ENCODE data around the gene AP2S1. TPM values are rescaled to one million over a fixed set of nuclear protein-coding genes. Genes with fewer than 3 reads are reported as not detected.
"Not testable (repeated sequence)": the region's sequence is repeated elsewhere in the genome, so short reads cannot be mapped to it uniquely, and the experiment has no call there.

AP2S1 gene
- polyA plus RNA-seq, 2 of the 4 experiments (the other 2 are of a cell fraction): 150 to 329 TPM

- TF ChIP-seq HMGXB4 (CRISPR knock-in tag; IDR thresholded peaks at IDR 0.05; ENCODE audit: borderline replicate concordance) (no peak), BHLHE40 (IDR thresholded peaks at IDR 0.05; ENCODE audit: low read depth, low read length) (no peak), FOXS1 (CRISPR knock-in tag; IDR thresholded peaks at IDR 0.05) (no peak), HDAC2 (IDR thresholded peaks at IDR 0.05) (no peak), PBX3 (IDR thresholded peaks at IDR 0.05) (no peak), RFX5 (IDR thresholded peaks at IDR 0.05) (no peak), PHF8 (IDR thresholded peaks at IDR 0.05; ENCODE audit: borderline replicate concordance, low read depth) (no peak), USF2 (IDR thresholded peaks at IDR 0.05) (no peak), NPAS2 (CRISPR knock-in tag; IDR thresholded peaks at IDR 0.05; ENCODE audit: borderline replicate concordance) (no peak), EHF (CRISPR knock-in tag; IDR thresholded peaks at IDR 0.05) (no peak), JUNB (IDR thresholded peaks at IDR 0.05) (no peak), HES2 (IDR thresholded peaks at IDR 0.05) (no peak), MAZ (IDR thresholded peaks at IDR 0.05; ENCODE audit: borderline replicate concordance, low read depth, low read length) (no peak), SMC3 (IDR thresholded peaks at IDR 0.05) (peak; percentile 16; the same call in 1 of the 3 replicates), NFE2L2 (conservative IDR thresholded peaks at IDR 0.05; ENCODE audit: low read length) (no peak), HEYL (CRISPR knock-in tag; IDR thresholded peaks at IDR 0.05) (0 out of 2 replicates have a peak, but pooled peaks have one; percentile 22), ATOH8 (CRISPR knock-in tag; IDR thresholded peaks at IDR 0.05; ENCODE audit: low read depth) (no peak), RAD21 (conservative IDR thresholded peaks at IDR 0.05 in 1 of 2, IDR thresholded peaks at IDR 0.05 in 1 of 2) (peak; percentile 31 to 50; a peak in 4 of 5 replicates)
These were observed 25.5 kb downstream of the AP2S1 start (continued) for GRCh38 chr19:46824890-46825730.

- H3K4me2 ChIP-seq: no peak overlapping the region
- FAIRE-seq: no peak
- no peak for TF ChIP-seq PHF8 (IDR thresholded peaks at IDR 0.05; ENCODE audit: borderline replicate concordance, low read depth)
- TF ChIP-seq MYC (IDR thresholded peaks at IDR 0.05; ENCODE audit: borderline replicate concordance, low read length): no peak
- no peak for TF ChIP-seq RCOR1 (IDR thresholded peaks at IDR 0.05; ENCODE audit: low read depth, low read length)
- no peak for TF ChIP-seq NPAS2 (CRISPR knock-in tag; IDR thresholded peaks at IDR 0.05; ENCODE audit: borderline replicate concordance)
- no peak for TF ChIP-seq HOXA7 (CRISPR knock-in tag; IDR thresholded peaks at IDR 0.05)
- no peak for TF ChIP-seq POLR2AphosphoS2 (conservative IDR thresholded peaks at IDR 0.05; ENCODE audit: low read length)
- no peak for TF ChIP-seq MAFK (IDR thresholded peaks at IDR 0.05; ENCODE audit: partially characterized antibody)
- no peak for TF ChIP-seq FOSL2 (IDR thresholded peaks at IDR 0.05)
- no peak for TF ChIP-seq FOSL2 (CRISPR knock-in tag; IDR thresholded peaks at IDR 0.05)
- no peak for TF ChIP-seq SREBF2 (IDR thresholded peaks at IDR 0.05)
- no peak for TF ChIP-seq RNF2 (IDR thresholded peaks at IDR 0.05; ENCODE audit: borderline replicate concordance, low read depth)
- TF ChIP-seq EHF (CRISPR knock-in tag; IDR thresholded peaks at IDR 0.05): no peak
- no peak for TF ChIP-seq E2F6 (IDR thresholded peaks at IDR 0.05; ENCODE audit: borderline replicate concordance, low read depth)
- no peak for TF ChIP-seq JUN (IDR thresholded peaks at IDR 0.05)
- 84% methylated on average over 6 of the region's 6 CpGs for WGBS (ENCODE audit: missing lambda C conversion rate)
- ATAC-seq: no peak
- DNase-seq (ENCODE audit: low read depth in 1 of 2, low spot score in 1 of 2): no peak
- H3K4me3 ChIP-seq: no peak overlapping the region
- no peaks in the 10 kb centered on the region for H3K4me1 ChIP-seq
- ChIA-PET CTCF (interaction anchor here (0.6 to 44.5 kb wide), 10 partner anchors 9 to 1049 kb away, joined by 3 to 1222 read pairs (median 7); partner anchors contain the start of gene SLC1A5), POLR2A (interaction anchor here (0.6 to 1.3 kb wide), 2 partner anchors 34 to 1026 kb away, joined by 3 read pairs; partner anchors contain the start of gene SLC1A5)
- H3K9me3 ChIP-seq: no peaks in the 10 kb centered on the region
- no peak overlapping the region for H3K27ac ChIP-seq
These were observed 27.6 kb downstream of the AP2S1 start for GRCh38 chr19:46823049-46823448.

- H3K4me3 ChIP-seq; H3K4me1 ChIP-seq; ATAC-seq; DNase-seq (ENCODE audit: low read depth in 1 of 2, low spot score in 1 of 2); H3K4me2 ChIP-seq; FAIRE-seq; H3K27ac ChIP-seq; H3K9me3 ChIP-seq: not testable (repeated sequence)
- 97% methylated on average over 4 of the region's 4 CpGs for WGBS (ENCODE audit: missing lambda C conversion rate)
- POLR2A ChIA-PET: interaction anchor here (0.6 to 1.3 kb wide), 2 partner anchors 34 to 1027 kb away, joined by 3 read pairs; partner anchors contain the start of gene SLC1A5
- CTCF ChIA-PET: interaction anchor here (0.8 to 44.5 kb wide), 8 partner anchors 8 to 191 kb away, joined by 3 to 1222 read pairs (median 10); no protein-coding TSS in a partner anchor
These were observed 28.2 kb downstream of the AP2S1 start for GRCh38 chr19:46822410-46822787.

All from A549 (cell line).